H9 (cell line): ENCODE measurements around the gene NPHP1. TPM values are rescaled to one million over a fixed set of nuclear protein-coding genes. Genes with fewer than 3 reads are reported as not detected.

Experiments used
- DNase-seq: peaks from one replicate; pipeline ENCODE4 v3.0.0-alpha.2; 2017
- H2AFZ ChIP-seq: one replicate; pipeline ENCODE4 v1.6.1; 2013; ENCODE audit warnings: mild to moderate bottlenecking, low read length, control low read depth, moderate library complexity
- H2AK5ac ChIP-seq: 2 replicates; pipeline ENCODE4 v1.6.1; 2013; ENCODE audit warnings: low read length, control low read depth, mixed read lengths; ENCODE audit not compliant: insufficient read length
- H2BK120ac ChIP-seq: one replicate; pipeline ENCODE4 v1.6.1; 2013; ENCODE audit warnings: low read depth, mild to moderate bottlenecking, low read length, control low read depth, inconsistent platforms; ENCODE audit not compliant: poor library complexity, severe bottlenecking
- H2BK12ac ChIP-seq: 2 replicates; pipeline ENCODE4 v1.6.1; 2013; ENCODE audit warnings: low read length, control low read depth, mixed read lengths, low read depth; ENCODE audit not compliant: insufficient read length
- H2BK15ac ChIP-seq: 2 replicates; pipeline ENCODE4 v1.6.1; 2013; ENCODE audit warnings: low read depth, low read length, control low read depth
- H2BK20ac ChIP-seq: one replicate; pipeline ENCODE4 v1.6.1; 2013; ENCODE audit warnings: low read depth, mild to moderate bottlenecking, low read length, control low read depth, inconsistent platforms; ENCODE audit not compliant: poor library complexity, severe bottlenecking
- H2BK5ac ChIP-seq: 2 replicates; pipeline ENCODE4 v1.6.1; 2013; ENCODE audit warnings: low read length, control low read depth, mixed read lengths; ENCODE audit not compliant: insufficient read length
- H3K14ac ChIP-seq: 2 replicates; pipeline ENCODE4 v1.6.1; 2013; ENCODE audit warnings: low read length, control low read depth; ENCODE audit not compliant: insufficient read depth
- H3K18ac ChIP-seq: 2 replicates; pipeline ENCODE4 v1.6.1; 2013; ENCODE audit warnings: low read depth, mild to moderate bottlenecking, mixed read lengths, low read length, control low read depth; ENCODE audit not compliant: insufficient read length
- H3K23ac ChIP-seq: 2 replicates; pipeline ENCODE4 v1.6.1; 2013; ENCODE audit warnings: low read length, control low read depth, mixed read lengths, low read depth; ENCODE audit not compliant: insufficient read length
- H3K23me2 ChIP-seq: 2 replicates; pipeline ENCODE4 v1.6.1; 2013; ENCODE audit warnings: low read depth, mild to moderate bottlenecking, mixed read lengths, low read length, control low read depth; ENCODE audit not compliant: insufficient read length, poor library complexity, severe bottlenecking
- H3K27ac ChIP-seq: 2 replicates; pipeline ENCODE4 v1.5.1; 2013; ENCODE audit warnings: low read length, control low read depth, mixed read lengths, low read depth; ENCODE audit not compliant: insufficient read length
- H3K27me3 ChIP-seq: 2 replicates; pipeline ENCODE4 v1.6.1; 2013; ENCODE audit warnings: low read length, control low read depth, inconsistent platforms; ENCODE audit not compliant: insufficient read depth
- H3K4ac ChIP-seq: 2 replicates; pipeline ENCODE4 v1.6.1; 2013; ENCODE audit warnings: low read depth, mild to moderate bottlenecking, control low read depth, inconsistent platforms, low read length, moderate library complexity
- H3K4me1 ChIP-seq: 2 replicates; pipeline ENCODE4 v1.6.1; 2013; ENCODE audit warnings: low read length, control low read depth, inconsistent platforms; ENCODE audit not compliant: insufficient read depth
- H3K4me2 ChIP-seq: 2 replicates; pipeline ENCODE4 v1.6.1; 2013; ENCODE audit warnings: low read length, control low read depth, mixed read lengths; ENCODE audit not compliant: insufficient read length, insufficient read depth
- H3K56ac ChIP-seq: 2 replicates; pipeline ENCODE4 v1.6.1; 2013; ENCODE audit warnings: low read depth, mild to moderate bottlenecking, mixed read lengths, low read length, control low read depth; ENCODE audit not compliant: insufficient read length
- H3K79me1 ChIP-seq: 2 replicates; pipeline ENCODE4 v1.6.1; 2013; ENCODE audit warnings: low read depth, mild to moderate bottlenecking, moderate library complexity, low read length, control low read depth, inconsistent platforms; ENCODE audit not compliant: insufficient read depth, poor library complexity, severe bottlenecking
- H3K79me2 ChIP-seq: 2 replicates; pipeline ENCODE4 v1.6.1; 2013; ENCODE audit warnings: low read length, control low read depth, inconsistent platforms; ENCODE audit not compliant: insufficient read depth
- H3K9ac ChIP-seq: 2 replicates; pipeline ENCODE4 v1.6.1; 2013; ENCODE audit warnings: low read length, control low read depth, mixed read lengths; ENCODE audit not compliant: insufficient read length; ENCODE audit errors: extremely low read depth
- H3K9me3 ChIP-seq: one replicate; pipeline ENCODE4 v1.6.1; 2013; ENCODE audit warnings: low read depth, low read length, inconsistent platforms; ENCODE audit not compliant: control insufficient read depth
- H3T11ph ChIP-seq: one replicate; pipeline ENCODE4 v1.6.1; 2013; ENCODE audit warnings: mild to moderate bottlenecking, low read length, control low read depth, inconsistent platforms
- H4K20me1 ChIP-seq: one replicate; pipeline ENCODE4 v1.6.1; 2013; ENCODE audit not compliant: control insufficient read depth, insufficient read length, insufficient read depth
- H4K5ac ChIP-seq: 2 replicates; pipeline ENCODE4 v1.6.1; 2013; ENCODE audit warnings: low read depth, mild to moderate bottlenecking, mixed read lengths, low read length, control low read depth; ENCODE audit not compliant: insufficient read length
- H4K8ac ChIP-seq: replicated peaks from 2 replicates; pipeline ENCODE4 v1.6.1; 2013; ENCODE audit warnings: low read length, control low read depth, mixed read lengths, low read depth; ENCODE audit not compliant: insufficient read length
- H4K91ac ChIP-seq: 2 replicates; pipeline ENCODE4 v1.6.1; 2013; ENCODE audit warnings: low read depth, mild to moderate bottlenecking, moderate library complexity, mixed read lengths, low read length, control low read depth; ENCODE audit not compliant: insufficient read length
- H3K27ac Mint-ChIP-seq, 3 experiments: 2 replicates in 2 of 3; 3 replicates in 1 of 3; pipeline ENCODE4 v1.8.0; 2020 to 2021; ENCODE audit warnings: mixed read lengths in 3 of 3, mild to moderate bottlenecking in 1 of 3, moderate library complexity in 1 of 3
- H3K27me3 Mint-ChIP-seq: 2 replicates; pipeline ENCODE4 v1.8.0; 2021; ENCODE audit warnings: low read depth, mild to moderate bottlenecking, moderate library complexity, mixed read lengths
- H3K36me3 Mint-ChIP-seq, 3 experiments: 2 replicates in 2 of 3; 3 replicates in 1 of 3; pipeline ENCODE4 v1.8.0; 2020 to 2021; ENCODE audit warnings: low read depth in 3 of 3, mixed read lengths in 3 of 3; ENCODE audit not compliant: insufficient read depth in 1 of 3
- H3K4me1 Mint-ChIP-seq, 2 experiments: 2 replicates each; pipeline ENCODE4 v1.8.0; 2020; ENCODE audit warnings: mixed read lengths in 2 of 2
- H3K4me3 Mint-ChIP-seq, 2 experiments: 2 replicates in 1 of 2; 3 replicates in 1 of 2; pipeline ENCODE4 v1.8.0; 2020 to 2021; ENCODE audit warnings: mild to moderate bottlenecking in 2 of 2, mixed read lengths in 2 of 2, moderate library complexity in 1 of 2
- H3K9me3 Mint-ChIP-seq, 2 experiments: 2 replicates in 1 of 2; 3 replicates in 1 of 2; pipeline ENCODE4 v1.8.0; 2020; ENCODE audit warnings: mild to moderate bottlenecking in 2 of 2, mixed read lengths in 2 of 2, moderate library complexity in 1 of 2
- WGBS: extraction: QIAGEN DNeasy Blood & Tissue Kit; methylation state at CpG from one replicate; pipeline ENCODE4 v1.1.7; 2013; ENCODE audit warnings: missing lambda C conversion rate, low lambda C conversion rate, mixed read lengths; ENCODE audit not compliant: insufficient read length; ENCODE audit errors: extremely low coverage; 5-methylcytosine and 5-hydroxymethylcytosine counted together
- total RNA-seq: library from RNA; stranded (reverse); gene quantifications from 2 replicates; pipeline ENCODE4 v1.2.1, GENCODE V29; 2021
- TF ChIP-seq, protein P1 (sequence below): fragments of 200-600 bp; sonication (generic); conservative IDR thresholded peaks from 3 replicates; pipeline ENCODE4 v1.8.0; 2021; ENCODE audit warnings: antibody characterized with exemption, mild to moderate bottlenecking

Gene NPHP1
- total RNA-seq, 1 experiment from 2014 or later, result 2.1 TPM

DNA sequence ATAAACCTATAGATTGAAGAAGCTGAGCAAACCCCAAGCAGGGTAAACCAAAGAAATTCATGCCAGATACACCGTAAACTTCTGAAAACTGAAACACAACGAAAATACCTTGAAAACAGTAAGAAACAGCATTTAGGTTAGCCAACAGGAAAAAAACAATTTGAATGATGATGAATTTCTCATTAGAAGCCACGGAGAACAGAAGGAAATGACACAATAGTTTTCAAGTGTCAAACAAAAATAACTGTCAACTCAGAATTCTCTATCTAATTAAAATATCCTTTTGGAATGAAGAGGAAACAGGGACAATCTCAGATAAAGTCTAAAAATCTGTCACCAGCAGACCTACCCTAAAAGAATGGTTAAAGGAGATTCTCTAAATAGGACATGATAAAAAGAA, 51.9 kb downstream of the NPHP1 start:
- H3K4me2 ChIP-seq, result no peak overlapping the region
- peaks cover 37 to 42% of the 10 kb centered on the region in 2 experiments for H3K9me3 Mint-ChIP-seq
- peaks cover 2% of the 10 kb centered on the region; the same call in 1 of the 2 replicates for H3K27me3 Mint-ChIP-seq
- H4K5ac ChIP-seq, result no peak overlapping the region
- TF ChIP-seq, protein P1, sequence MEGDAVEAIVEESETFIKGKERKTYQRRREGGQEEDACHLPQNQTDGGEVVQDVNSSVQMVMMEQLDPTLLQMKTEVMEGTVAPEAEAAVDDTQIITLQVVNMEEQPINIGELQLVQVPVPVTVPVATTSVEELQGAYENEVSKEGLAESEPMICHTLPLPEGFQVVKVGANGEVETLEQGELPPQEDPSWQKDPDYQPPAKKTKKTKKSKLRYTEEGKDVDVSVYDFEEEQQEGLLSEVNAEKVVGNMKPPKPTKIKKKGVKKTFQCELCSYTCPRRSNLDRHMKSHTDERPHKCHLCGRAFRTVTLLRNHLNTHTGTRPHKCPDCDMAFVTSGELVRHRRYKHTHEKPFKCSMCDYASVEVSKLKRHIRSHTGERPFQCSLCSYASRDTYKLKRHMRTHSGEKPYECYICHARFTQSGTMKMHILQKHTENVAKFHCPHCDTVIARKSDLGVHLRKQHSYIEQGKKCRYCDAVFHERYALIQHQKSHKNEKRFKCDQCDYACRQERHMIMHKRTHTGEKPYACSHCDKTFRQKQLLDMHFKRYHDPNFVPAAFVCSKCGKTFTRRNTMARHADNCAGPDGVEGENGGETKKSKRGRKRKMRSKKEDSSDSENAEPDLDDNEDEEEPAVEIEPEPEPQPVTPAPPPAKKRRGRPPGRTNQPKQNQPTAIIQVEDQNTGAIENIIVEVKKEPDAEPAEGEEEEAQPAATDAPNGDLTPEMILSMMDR, result no peak
- H2BK20ac ChIP-seq, result no peak overlapping the region
- H2BK12ac ChIP-seq, result no peak overlapping the region
- no CpG with 5 or more reads among the region's 3 CpGs for whole genome bisulfite sequencing
- H3K4ac ChIP-seq, result no peak overlapping the region
- no peaks in the 10 kb centered on the region for H3K27me3 ChIP-seq
- H2AK5ac ChIP-seq, result no peak overlapping the region
- H3K79me2 ChIP-seq, result no peaks in the 10 kb centered on the region
- H3K56ac ChIP-seq, result no peak overlapping the region
- H3K14ac ChIP-seq, result no peak overlapping the region
- H4K8ac ChIP-seq, result no peak overlapping the region
- no peak overlapping the region for H3T11ph ChIP-seq
- H3K9me3 ChIP-seq, result no peaks in the 10 kb centered on the region
- no peak for DNase-seq
- no peak overlapping the region for H4K91ac ChIP-seq
- no peak overlapping the region for H3K9ac ChIP-seq
- H2BK15ac ChIP-seq, result no peak overlapping the region
- no peak overlapping the region for H3K27ac ChIP-seq
- H2AFZ ChIP-seq, result no peak overlapping the region
- no peak overlapping the region for H3K18ac ChIP-seq
- no peaks in the 10 kb centered on the region for H4K20me1 ChIP-seq
- no peaks in the 10 kb centered on the region for H3K23me2 ChIP-seq
- peaks cover 0 to 4% of the 10 kb centered on the region in 2 experiments; a peak in 1 of 4 replicates for H3K4me1 Mint-ChIP-seq
- no peak overlapping the region for H3K4me3 Mint-ChIP-seq
- H3K79me1 ChIP-seq, result no peaks in the 10 kb centered on the region
- no peaks in the 10 kb centered on the region for H3K4me1 ChIP-seq
- H3K27ac Mint-ChIP-seq, result no peak overlapping the region
- no peak overlapping the region for H2BK120ac ChIP-seq
- no peak overlapping the region for H2BK5ac ChIP-seq
- H3K23ac ChIP-seq, result no peak overlapping the region
- H3K36me3 Mint-ChIP-seq, result peaks cover 18 to 35% (median 27%) of the 10 kb centered on the region in 3 experiments
